HG03025 (cell line): ENCODE results near the gene CYS1.
A peak's percentile ranks its signal among the peaks of the same experiment; 100 is the strongest.
"Not testable (repeated sequence)": the region's sequence is repeated elsewhere in the genome, so short reads cannot be mapped to it uniquely, and the experiment has no call there.

Source experiments
- ATAC-seq: cut with Tn5 transposase; IDR thresholded peaks from one replicate; pipeline ENCODE4 v1.9.1; 2021; ENCODE audit warnings: mild to moderate bottlenecking, moderate library complexity; ENCODE audit not compliant: unreplicated experiment, low FRiP score

Gene CYS1, protein sequence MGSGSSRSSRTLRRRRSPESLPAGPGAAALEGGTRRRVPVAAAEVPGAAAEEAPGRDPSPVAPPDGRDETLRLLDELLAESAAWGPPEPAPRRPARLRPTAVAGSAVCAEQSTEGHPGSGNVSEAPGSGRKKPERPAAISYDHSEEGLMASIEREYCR

GRCh38 chr2:10079870-10080535 lies at the start of gene CYS1:
CYS1 (minus strand) TSS chr2:10080411; CDS start chr2:10080223, 188 bp downstream.
- no peak for ATAC-seq

DNA sequence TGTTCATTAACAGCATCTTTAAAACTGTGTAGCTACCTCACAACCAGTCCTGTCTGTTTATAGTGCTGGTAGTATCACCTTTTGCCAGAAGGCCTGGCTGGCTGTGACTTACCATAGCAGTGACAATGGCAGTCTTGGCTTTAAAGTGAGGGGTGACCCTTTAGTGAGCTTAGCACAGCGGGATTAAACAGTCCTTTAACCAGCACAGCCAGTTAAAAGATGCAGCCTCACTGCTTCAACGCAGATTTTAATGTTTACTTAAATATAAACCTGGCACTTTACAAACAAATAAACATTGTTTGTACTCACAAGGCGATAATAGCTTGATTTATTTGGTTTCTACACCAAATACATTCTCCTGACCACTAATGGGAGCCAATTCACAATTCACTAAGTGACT lies 49.3 kb upstream of the CYS1 start:
- no peak for ATAC-seq

DNA sequence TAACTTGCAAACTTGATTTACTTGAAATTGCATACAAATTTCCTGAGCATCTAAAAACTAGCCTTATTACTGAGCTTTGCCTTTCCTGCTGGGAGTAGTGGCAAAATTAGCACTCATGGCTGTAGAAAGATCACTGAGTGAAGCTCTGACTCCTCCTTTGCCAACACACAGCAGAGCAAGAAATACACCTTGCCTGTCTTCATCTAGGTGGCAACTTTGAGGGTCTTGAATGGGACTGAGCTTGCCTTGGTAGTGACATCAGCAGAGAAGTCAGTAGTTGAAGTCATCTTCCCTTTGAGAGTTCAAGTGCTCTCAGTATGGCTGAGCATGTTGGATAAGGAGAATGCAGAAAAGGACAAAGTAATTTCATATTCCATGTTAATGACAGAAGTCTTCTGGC lies 48.2 kb upstream of the CYS1 start:
- ATAC-seq = no peak

- ATAC-seq = no peak
Measured at GRCh38 chr2:10126632-10127026, 46.4 kb upstream of the CYS1 start.

DNA sequence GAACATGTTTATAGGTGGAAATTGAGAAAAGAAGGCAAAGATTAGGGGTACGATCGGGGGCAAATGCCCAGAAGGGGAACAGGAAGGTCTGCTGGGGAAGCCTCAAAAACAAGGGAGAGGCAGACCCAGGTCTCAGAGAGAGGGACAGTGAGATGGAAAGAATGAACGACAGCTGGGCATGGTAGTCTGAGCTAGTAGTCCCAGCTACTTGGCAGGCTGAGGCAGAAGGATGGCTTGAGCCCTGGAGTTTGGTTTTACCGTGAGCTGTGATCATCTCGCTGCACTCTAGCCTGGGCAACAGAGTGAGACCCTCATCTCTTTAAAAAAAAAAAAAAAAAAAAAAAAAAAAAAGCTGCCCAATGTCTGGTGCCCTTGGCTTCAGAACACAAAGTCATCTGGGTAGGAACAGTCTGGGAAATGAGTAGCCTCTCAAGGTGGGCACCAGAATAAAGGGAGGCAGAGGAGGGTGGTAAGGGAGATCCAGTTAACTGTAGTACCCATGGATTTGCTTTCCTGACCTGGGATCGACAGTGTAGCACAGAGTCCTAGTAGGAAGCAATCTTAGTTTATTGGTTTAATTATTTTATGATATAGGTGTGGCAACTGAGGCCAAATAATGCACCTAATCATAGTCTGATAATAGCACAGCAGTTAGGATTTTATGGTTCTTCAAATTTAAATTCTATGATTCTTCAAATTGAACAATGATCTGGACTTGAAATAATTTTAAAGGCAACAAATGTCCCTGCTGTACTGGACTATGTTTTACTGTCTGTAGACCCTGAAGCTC lies 45.8 kb upstream of the CYS1 start:
- ATAC-seq = no peak

- no peak for ATAC-seq
Measured at GRCh38 chr2:10124538-10125045, 44.4 kb upstream of the CYS1 start.

DNA sequence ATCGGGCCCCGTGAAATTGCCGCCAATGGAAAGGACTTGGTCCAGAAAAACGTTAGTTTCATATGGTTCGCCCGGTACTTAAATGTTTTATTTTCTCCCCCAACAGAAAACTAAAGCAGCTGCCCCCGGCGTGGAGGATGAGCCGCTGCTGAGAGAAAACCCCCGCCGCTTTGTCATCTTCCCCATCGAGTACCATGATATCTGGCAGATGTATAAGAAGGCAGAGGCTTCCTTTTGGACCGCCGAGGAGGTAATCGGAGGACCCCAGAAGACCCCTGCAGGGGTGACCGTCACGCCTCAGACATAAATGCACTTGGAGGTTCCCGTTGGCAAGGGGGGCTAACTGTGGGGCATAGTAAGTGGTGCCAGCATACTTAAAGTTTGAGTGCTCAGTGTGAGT lies 43.1 kb upstream of the CYS1 start:
- no peak for ATAC-seq

DNA sequence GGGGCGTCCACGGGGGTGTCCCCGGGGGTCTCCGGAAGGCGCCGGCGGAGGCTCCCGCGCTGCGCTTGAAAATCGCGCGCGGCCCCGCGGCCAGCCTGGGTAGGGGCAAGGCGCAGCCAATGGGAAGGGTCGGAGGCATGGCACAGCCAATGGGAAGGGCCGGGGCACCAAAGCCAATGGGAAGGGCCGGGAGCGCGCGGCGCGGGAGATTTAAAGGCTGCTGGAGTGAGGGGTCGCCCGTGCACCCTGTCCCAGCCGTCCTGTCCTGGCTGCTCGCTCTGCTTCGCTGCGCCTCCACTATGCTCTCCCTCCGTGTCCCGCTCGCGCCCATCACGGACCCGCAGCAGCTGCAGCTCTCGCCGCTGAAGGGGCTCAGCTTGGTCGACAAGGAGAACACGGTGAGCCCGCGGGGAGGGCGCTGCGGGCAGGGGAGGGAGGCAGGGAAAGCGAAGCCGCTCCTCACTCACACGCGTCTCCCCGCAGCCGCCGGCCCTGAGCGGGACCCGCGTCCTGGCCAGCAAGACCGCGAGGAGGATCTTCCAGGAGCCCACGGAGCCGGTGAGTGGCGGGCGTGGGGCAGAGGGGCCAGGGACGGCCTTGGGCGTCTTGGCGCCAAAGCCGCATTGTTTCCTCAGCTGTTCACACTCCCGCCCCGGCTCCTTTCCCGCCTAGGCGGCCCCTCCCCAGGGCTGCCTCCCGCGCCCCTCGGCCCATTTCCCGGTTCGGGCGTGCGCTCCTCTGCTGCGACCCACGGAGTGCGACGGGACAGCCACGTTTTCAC lies 42.5 kb upstream of the CYS1 start, which contains the start of gene RRM2:
Gene RRM2, plus strand, starts transcription at position 240 of the 781 bp plus-strand sequence. Its CDS starts 60 bp downstream, at position 300.
- ATAC-seq = peak; percentile 64

DNA sequence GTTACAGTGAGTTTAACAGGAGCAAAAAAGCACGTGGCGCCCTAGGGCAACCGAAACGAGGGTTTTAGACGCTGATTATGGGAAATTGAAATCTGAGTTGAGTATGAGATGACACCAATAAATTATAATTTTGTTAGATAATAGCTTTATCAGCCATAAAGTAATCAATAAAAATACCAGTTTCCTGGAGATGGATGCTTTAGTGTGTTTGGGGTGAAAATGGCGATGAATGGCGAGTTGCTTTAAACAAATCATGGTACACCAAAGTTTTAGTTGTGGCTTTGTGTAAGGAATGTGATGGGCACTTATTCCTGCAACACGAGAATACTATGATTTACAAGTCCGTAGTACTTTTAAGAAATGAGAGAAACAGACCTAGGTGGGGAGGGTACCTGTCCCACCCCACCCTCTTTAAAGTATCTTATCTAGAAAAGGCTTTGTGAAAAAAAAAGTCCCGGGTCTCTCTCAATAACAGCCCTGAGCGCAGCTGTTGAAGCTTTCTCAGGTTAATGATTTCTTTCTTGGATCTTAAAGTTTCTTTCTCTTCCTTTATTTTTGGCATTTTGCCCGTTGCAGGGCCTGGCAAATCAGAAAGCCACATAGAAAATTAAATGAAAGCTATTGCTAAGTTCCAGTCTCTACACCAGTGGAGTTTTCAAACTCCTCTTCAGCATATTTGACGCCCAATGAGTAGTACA lies 40.8 kb upstream of the CYS1 start:
- no peak for ATAC-seq

DNA sequence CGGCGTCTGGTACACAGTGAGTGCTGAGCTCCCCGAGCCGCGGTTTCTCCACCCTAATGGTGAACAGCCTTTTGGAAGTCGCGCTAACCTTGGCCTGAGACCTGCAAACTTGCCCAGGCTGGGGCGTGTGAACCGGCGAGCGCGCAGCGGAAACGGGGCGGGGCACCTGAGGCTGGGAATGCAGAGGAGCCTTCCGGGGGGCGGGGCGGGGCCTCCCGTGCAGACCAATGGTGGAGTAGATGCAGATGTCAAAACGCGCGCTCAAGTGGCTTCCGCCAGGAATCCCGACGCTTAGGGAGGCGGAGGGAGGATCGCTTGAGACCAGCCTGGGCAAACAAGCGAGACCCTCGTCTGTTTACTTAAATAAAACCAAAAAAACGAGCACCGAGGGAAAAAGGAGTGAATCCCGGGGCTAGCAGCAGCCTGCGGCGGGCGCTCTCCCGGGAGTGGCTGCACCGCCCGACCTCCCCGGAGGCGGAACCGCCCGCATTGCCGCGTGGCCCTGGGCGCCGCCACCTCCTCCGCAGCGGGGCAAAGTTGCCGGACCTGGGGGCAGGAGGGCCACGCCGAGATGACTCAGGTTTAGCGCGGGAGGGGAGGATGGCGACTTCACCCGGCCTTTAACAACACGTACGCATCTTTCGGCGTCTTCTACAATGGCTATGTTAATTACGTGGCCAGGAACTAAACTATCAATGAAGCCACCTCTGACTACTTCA lies 40.1 kb upstream of the CYS1 start:
- ATAC-seq = peak; percentile 62

DNA sequence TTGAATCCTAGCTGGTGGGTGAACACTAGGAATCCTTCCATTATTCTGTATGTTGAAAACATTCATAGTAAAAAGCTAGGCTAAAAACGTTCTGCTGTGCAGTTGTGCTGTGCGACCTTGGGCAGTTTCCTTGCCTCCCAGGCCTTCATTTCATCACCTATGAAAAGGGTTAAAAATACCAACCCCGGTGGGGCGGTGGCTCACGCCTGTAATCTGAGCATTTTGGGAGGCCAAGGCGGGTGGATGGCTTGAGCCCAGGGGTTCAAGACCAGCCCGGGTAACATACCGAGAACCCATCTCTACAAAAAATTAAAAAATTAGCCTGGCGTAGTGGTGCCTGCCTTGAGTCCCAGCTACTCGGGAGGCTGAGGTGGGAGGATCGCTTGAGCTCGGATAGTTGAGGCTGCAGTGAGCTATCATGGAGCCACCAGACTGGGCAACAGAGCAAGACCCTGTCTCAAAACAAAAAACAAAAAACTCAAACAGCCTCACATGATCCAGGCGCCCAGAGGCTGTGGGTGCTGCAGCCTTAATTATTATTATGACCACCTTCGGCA lies 39.5 kb upstream of the CYS1 start:
- ATAC-seq = no peak

DNA sequence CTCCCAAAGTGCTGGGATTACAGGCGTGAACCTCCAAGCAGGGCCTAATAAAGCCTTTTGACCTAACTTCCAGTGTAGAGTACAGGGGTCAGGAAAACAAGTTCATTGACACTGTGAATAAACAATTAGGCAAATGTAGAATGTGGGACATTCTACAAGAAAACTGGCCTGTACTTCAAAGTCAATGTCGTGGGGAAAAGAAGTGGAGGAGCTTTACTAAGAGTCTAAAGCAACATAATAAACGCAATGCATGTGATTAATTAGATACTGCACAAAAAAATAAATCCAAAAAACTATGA lies 38.8 kb upstream of the CYS1 start:
- no peak for ATAC-seq

DNA sequence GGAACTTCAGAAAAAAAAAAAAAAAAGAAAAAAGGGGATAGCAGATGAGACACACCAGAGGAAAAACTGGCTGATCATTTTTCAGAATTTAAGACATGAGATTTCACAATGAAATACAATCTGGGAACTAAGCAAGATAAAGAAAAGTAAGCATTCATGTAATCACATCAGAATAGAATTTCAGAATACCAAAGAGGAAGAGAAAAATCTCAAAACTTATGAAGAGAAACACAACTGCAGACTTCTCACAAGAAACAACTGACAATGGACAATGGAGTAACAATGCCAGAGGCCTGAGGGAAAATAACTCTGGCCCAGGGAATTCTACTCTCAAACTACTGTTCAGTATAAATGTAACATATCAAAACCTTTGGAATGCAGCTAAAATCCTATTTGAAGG lies 29.1 kb upstream of the CYS1 start:
- no peak for ATAC-seq

DNA sequence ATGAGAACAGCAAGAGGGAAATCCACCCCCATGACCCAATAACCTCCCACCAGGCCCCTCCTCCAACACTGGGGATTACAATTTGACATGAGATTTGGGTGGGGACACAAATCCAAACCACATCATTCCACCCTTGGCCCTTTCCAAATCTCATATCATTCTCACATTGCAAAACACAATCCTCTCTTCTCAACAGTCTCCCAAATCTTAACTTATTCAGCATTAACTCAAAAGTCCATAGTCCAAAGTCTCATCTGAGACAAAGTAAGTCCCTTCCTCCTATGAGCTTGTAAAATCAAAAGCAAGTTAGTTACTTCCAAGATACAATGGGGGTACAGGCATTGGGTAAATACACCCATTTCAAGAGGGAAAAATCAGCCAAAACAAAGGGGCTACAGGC lies 24.7 kb upstream of the CYS1 start:
- ATAC-seq = not testable (repeated sequence)

- ATAC-seq = no peak
Measured at GRCh38 chr2:10103179-10103578, 23.0 kb upstream of the CYS1 start.

DNA sequence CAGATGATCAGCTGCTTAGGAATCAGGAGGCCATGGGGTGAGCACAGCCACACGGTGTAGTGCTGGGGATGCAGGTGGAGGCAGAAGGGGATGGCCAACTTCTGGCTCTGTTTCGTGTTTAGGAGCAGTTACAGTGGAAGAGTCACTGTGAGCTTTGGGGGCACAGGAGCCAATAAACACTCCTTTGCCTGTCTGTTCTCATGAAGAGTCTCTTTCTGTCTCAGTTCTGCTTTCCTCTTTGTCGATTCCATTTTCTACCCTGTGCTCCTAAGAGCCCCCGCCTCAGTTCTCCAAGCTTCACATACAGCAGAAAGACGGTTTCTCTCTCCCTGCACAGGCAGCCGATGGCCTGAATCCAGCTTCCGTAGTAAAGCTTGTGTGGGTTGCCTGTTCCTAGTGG lies 21.3 kb upstream of the CYS1 start:
- no peak for ATAC-seq

DNA sequence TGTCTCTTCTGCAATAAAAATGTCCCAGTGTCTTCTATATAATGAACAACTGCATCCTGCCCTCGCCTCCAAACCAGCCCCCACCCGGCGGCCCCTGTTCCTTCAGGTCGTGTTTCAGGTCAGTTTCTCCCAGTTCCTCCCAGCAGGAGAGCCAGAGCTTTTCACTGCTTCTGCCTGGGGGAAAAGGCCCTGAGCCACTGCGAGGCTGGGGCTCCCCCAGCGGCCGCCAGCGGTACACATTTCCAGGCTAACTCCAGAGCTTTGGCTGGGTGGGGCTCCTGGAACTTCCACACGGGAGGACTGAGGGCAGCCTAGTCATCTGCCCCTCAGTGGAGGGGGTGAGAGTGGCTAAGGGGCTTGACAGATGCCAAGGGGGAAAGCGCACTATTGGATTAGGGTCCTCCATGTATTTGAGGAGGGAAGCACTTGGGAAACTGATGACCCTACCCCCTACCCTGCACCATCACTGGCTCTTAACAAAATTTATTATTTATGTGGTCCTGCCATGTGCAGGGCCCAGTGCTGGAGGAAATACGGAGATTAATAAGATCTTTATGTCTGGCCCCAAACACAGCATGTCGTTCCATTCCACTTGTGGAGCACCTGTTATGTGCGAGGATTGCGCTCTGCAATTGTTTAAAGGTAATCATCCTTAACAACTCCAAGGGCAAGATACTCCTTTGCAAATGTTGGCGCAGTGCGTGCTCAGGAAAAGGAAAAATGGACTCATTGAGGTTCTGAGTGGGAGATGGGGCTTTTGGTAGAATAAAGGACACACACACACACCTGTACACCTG lies 17.3 kb upstream of the CYS1 start:
- no peak for ATAC-seq

- ATAC-seq = no peak
Measured at GRCh38 chr2:10096641-10097040, 16.4 kb upstream of the CYS1 start.

GRCh38 chr2:10095175-10095574 lies 15.0 kb upstream of the CYS1 start:
- no peak for ATAC-seq
